GM18505 (cell line): ENCODE results near the gene KMT2C.
"Not testable (repeated sequence)": the region's sequence is repeated elsewhere in the genome, so short reads cannot be mapped to it uniquely, and the experiment has no call there.

Experiments
- ATAC-seq: cut with Tn5 transposase; IDR thresholded peaks from one replicate; pipeline ENCODE4 v1.9.1; 2021; ENCODE audit not compliant: unreplicated experiment
- POLR2A ChIP-seq: IDR thresholded peaks from 4 replicates; pipeline ENCODE4 v1.6.1; 2011; ENCODE audit warnings: borderline replicate concordance; ENCODE audit not compliant: insufficient read depth, insufficient read length; ENCODE audit errors: extremely low read depth

Gene KMT2C

GRCh38 chr7:152395112-152395511, 40.7 kb downstream of the KMT2C start:
- ATAC-seq, result no peak
- no peak for TF ChIP-seq POLR2A

- ATAC-seq, result not testable (repeated sequence)
Observed at GRCh38 chr7:152394214-152394613, 41.6 kb downstream of the KMT2C start.

GRCh38 chr7:152392254-152392653, 43.5 kb downstream of the KMT2C start:
- peak; percentile 49 for ATAC-seq
- no peak for TF ChIP-seq POLR2A

- ATAC-seq, result not testable (repeated sequence)
Observed at GRCh38 chr7:152386136-152386764, 49.6 kb downstream of the KMT2C start.

GRCh38 chr7:152384235-152385200, 51.3 kb downstream of the KMT2C start:
- ATAC-seq, result not testable (repeated sequence)

GRCh38 chr7:152383341-152384234, 52.2 kb downstream of the KMT2C start:
- no peak for ATAC-seq
- TF ChIP-seq POLR2A, result no peak

GRCh38 chr7:152382244-152382643, 53.6 kb downstream of the KMT2C start:
- no peak for ATAC-seq
- no peak for TF ChIP-seq POLR2A

GRCh38 chr7:152380931-152381578, 54.7 kb downstream of the KMT2C start:
- not testable (repeated sequence) for ATAC-seq

GRCh38 chr7:152378497-152378896, 57.3 kb downstream of the KMT2C start:
- not testable (repeated sequence) for ATAC-seq

- not testable (repeated sequence) for ATAC-seq
Observed at GRCh38 chr7:152376716-152377484, 58.9 kb downstream of the KMT2C start.

- no peak for TF ChIP-seq POLR2A
- ATAC-seq, result no peak
Observed at GRCh38 chr7:152370297-152370696, 65.5 kb downstream of the KMT2C start.

- ATAC-seq, result no peak
- TF ChIP-seq POLR2A, result no peak
Observed at GRCh38 chr7:152369518-152369917, 66.3 kb downstream of the KMT2C start.

GRCh38 chr7:152367170-152367569, 68.6 kb downstream of the KMT2C start:
- TF ChIP-seq POLR2A, result no peak
- ATAC-seq, result no peak
